RWPE2 (cell line): ENCODE measurements around the gene UBE3B.

Experiments used
- ATAC-seq: fragments of 200-7000 bp; cut with Tn5 transposase; 3 replicates; pipeline ENCODE4 v1.9.1; 2021; ENCODE audit warnings: low read depth
- DNase-seq: peaks from one replicate; pipeline ENCODE4 v3.0.0-alpha.2; 2020; ENCODE audit warnings: low spot score
- H3K27ac ChIP-seq: fragments of 450-650 bp; 2 replicates; pipeline ENCODE4 v1.5.1; 2017; ENCODE audit warnings: mild to moderate bottlenecking; ENCODE audit not compliant: poor library complexity, severe bottlenecking
- H3K27me3 ChIP-seq: fragments of 250-450 bp; sonication (Bioruptor Pico); 2 replicates; pipeline ENCODE4 v1.5.1; 2021; ENCODE audit warnings: mild to moderate bottlenecking, moderate library complexity; ENCODE audit not compliant: insufficient read depth, poor library complexity, severe bottlenecking
- H3K36me3 ChIP-seq: fragments of 250-450 bp; sonication (Bioruptor Pico); 2 replicates; pipeline ENCODE4 v1.5.1; 2020; ENCODE audit warnings: low read depth, mild to moderate bottlenecking, moderate library complexity
- H3K4me1 ChIP-seq: fragments of 250-450 bp; sonication (Bioruptor Pico); 2 replicates; pipeline ENCODE4 v1.5.1; 2021; ENCODE audit warnings: mild to moderate bottlenecking, moderate library complexity; ENCODE audit not compliant: insufficient read depth, poor library complexity, severe bottlenecking
- H3K4me3 ChIP-seq: fragments of 250-450 bp; sonication (Bioruptor Pico); 2 replicates; pipeline ENCODE4 v1.5.1; 2021; ENCODE audit warnings: mild to moderate bottlenecking, moderate library complexity; ENCODE audit not compliant: severe bottlenecking
- H3K9me3 ChIP-seq: fragments of 250-450 bp; sonication (Bioruptor Pico); 2 replicates; pipeline ENCODE4 v1.5.1; 2021; ENCODE audit warnings: mild to moderate bottlenecking, moderate library complexity; ENCODE audit not compliant: severe bottlenecking
- CTCF ChIP-seq: fragments of 450-650 bp; IDR thresholded peaks from one replicate; pipeline ENCODE4 v1.5.1; 2017; ENCODE audit warnings: mild to moderate bottlenecking, moderate library complexity; ENCODE audit not compliant: poor library complexity, severe bottlenecking

Gene UBE3B

DNA sequence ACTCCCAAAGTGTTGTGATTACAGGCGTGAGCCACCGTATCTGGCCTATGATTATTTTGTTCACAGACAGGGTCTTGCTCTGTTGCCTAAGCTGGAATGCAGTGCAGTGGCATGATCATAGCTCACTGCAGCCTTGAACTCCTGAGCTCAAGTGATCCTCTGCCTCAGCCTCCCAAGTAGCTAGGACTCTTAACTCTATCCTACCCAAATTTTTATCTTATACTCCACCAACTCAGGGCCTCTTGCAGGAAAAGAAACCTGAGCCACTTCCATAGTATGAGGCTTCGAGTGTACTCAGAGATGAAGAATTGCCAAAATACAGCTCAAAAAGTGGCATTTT is 95.0 kb downstream of the UBE3B start:
- H3K36me3 ChIP-seq, result peaks cover 78% of the 10 kb centered on the region
- DNase-seq (no peak), ATAC-seq (no peak)
- H3K9me3 ChIP-seq, result no peaks in the 10 kb centered on the region
- peak overlapping the region; percentile 56 for H3K4me3 ChIP-seq
- H3K27ac ChIP-seq, result peak overlapping the region; percentile 55
- no peaks in the 10 kb centered on the region for H3K27me3 ChIP-seq
- no peak for TF ChIP-seq CTCF
- peaks cover 10% of the 10 kb centered on the region for H3K4me1 ChIP-seq

- no peak for TF ChIP-seq CTCF
- Histone ChIP-seq H3K4me3 (peak within 1 kb of the TSS; percentile 56), H3K36me3 (peaks cover 78% of the 10 kb centered on the region), H3K4me1 (peaks cover 10% of the 10 kb centered on the region), H3K9me3 (no peaks in the 10 kb centered on the region), H3K27ac (peak within 1 kb of the TSS; percentile 55), H3K27me3 (no peaks in the 10 kb centered on the region)
- peak; percentile 98 for ATAC-seq
- DNase-seq, result peak; percentile 99
Measured at GRCh38 chr12:109573029-109573913, 95.8 kb downstream of the UBE3B start, which contains the start of the genes MMAB and MVK. TSS of gene MMAB (minus strand) at chr12:109573504. CDS start at chr12:109573480, 24 bp downstream. TSS of gene MVK (plus strand) at chr12:109573794. CDS start at chr12:109574823, 1,029 bp downstream.

- DNase-seq (no peak), ATAC-seq (no peak)
- Histone ChIP-seq H3K36me3 (peaks cover 77% of the 10 kb centered on the region), H3K4me3 (peak overlapping the region; percentile 56), H3K27me3 (no peaks in the 10 kb centered on the region), H3K4me1 (peaks cover 10% of the 10 kb centered on the region), H3K9me3 (no peaks in the 10 kb centered on the region), H3K27ac (peak overlapping the region; percentile 55)
- TF ChIP-seq CTCF, result no peak
Measured at GRCh38 chr12:109573914-109574244, 96.4 kb downstream of the UBE3B start.

- no peaks in the 10 kb centered on the region for H3K27me3 ChIP-seq
- no peak for TF ChIP-seq CTCF
Measured at GRCh38 chr12:109575683-109576082, 98.2 kb downstream of the UBE3B start.

GRCh38 chr12:109577311-109577710 is 99.9 kb downstream of the UBE3B start:
- Histone ChIP-seq H3K27ac (no peak overlapping the region), H3K9me3 (no peaks in the 10 kb centered on the region), H3K4me3 (no peak overlapping the region), H3K27me3 (no peaks in the 10 kb centered on the region), H3K4me1 (peaks cover 17% of the 10 kb centered on the region), H3K36me3 (peaks cover 71% of the 10 kb centered on the region)
- TF ChIP-seq CTCF, result no peak
- ATAC-seq, result no peak
- no peak for DNase-seq

More at GRCh38 chr12:109575683-109576082, 98.2 kb downstream of the UBE3B start:
- ATAC-seq, result no peak
- Histone ChIP-seq H3K27ac (no peak overlapping the region), H3K36me3 (peaks cover 75% of the 10 kb centered on the region), H3K4me3 (no peak overlapping the region), H3K4me1 (peaks cover 10% of the 10 kb centered on the region), H3K9me3 (no peaks in the 10 kb centered on the region)
- DNase-seq, result no peak
